Measurements from ENCODE around the gene FCRL6.

The FCRL6 gene

DNA sequence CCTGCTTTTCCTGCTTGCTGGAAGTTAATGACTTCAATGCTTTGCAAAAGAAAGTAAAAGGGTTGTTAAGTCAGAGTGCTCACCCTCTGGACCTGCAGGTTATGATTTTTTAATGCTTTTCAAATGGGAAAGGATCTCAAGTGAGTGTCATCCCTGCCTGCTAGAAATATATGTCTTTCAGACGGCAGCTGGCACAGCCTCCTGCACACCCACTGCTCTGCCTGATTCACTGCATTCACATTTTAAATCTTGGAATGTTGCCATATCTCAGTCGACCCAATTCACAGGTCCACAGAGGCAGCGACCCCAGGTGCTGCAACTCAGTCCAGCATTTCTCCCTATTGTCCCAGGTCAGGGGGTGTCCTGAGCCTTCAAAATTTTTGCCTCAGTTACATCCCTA, 10.7 kb upstream of the FCRL6 start:
- no peak for DNase-seq (ENCODE audit: low read depth, low spot score)
- H3K4me3 ChIP-seq (ENCODE audit: low read length) = no peak overlapping the region

DNA sequence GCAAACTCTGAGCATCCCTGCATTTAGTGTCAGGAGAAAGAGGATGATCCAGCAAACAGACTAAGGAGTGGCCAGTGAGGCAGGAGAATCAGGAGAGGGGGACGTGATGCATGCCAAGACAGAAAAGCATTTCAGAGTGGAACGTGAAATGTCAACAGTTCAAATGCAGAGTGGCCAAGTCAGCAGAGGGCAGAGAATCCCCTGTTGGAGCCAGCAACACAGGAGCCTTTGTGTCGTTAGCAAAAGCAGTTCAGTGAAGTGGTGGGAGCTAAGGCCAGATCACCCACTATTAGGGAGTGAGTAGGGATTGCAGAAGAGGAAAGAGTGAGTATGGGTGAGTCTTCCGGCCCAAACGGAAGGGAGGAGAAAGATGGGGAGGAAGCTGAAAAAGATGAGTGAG, 6.6 kb upstream of the FCRL6 start:
- no peak for DNase-seq (ENCODE audit: low read depth, low spot score)
- H3K4me3 ChIP-seq (ENCODE audit: low read length) = no peak overlapping the region

DNA sequence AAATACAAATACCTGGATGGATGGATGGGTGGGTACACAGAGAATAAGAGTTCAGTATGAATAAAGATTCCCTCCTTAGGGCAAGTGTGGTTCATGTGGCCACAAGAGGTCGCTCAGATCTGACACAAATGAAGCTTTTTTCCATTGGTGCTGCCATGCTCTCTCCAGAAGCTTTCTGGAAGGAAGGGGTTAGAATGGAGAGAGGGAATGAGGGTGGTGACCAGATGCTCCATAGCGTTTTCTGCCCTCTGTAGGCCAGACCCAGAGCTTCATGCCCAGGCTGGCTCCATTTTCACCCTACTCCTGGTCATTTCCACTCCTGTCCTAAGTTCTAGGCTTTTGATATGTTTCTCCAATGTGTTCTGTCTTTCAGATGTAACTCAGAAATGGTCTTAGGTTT, 3.3 kb upstream of the FCRL6 start:
- DNase-seq (ENCODE audit: low read depth, low spot score) = peak; percentile 56
- H3K4me3 ChIP-seq (ENCODE audit: low read length) = no peak overlapping the region

DNA sequence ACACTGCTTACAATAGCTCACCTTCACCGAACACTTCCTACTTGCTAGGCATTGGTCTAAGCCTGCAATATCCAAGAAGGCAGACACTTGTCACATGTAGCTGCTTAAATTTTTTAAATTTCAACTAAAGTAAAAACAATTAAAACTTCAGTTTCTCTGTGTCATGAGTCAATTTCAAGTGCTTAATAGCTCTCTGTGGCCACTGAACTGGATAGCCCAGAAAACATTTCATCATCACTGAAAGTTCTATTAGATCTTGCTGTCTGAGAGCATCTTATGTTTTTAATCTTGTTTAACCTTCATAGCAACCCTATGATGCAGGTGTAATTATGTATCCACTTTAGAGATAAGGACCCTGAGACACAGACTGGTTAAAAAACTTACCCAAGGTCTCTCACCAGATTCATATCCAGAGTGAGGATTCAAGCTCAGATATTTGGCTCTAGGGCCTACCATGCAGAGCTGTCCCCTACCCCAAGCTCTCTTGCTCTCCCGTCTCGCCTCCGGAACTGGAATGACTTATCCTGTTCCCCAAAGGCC, 2.6 kb upstream of the FCRL6 start:
- H3K4me3 ChIP-seq (ENCODE audit: low read length) = no peak overlapping the region
- DNase-seq (ENCODE audit: low read depth, low spot score) = no peak

DNA sequence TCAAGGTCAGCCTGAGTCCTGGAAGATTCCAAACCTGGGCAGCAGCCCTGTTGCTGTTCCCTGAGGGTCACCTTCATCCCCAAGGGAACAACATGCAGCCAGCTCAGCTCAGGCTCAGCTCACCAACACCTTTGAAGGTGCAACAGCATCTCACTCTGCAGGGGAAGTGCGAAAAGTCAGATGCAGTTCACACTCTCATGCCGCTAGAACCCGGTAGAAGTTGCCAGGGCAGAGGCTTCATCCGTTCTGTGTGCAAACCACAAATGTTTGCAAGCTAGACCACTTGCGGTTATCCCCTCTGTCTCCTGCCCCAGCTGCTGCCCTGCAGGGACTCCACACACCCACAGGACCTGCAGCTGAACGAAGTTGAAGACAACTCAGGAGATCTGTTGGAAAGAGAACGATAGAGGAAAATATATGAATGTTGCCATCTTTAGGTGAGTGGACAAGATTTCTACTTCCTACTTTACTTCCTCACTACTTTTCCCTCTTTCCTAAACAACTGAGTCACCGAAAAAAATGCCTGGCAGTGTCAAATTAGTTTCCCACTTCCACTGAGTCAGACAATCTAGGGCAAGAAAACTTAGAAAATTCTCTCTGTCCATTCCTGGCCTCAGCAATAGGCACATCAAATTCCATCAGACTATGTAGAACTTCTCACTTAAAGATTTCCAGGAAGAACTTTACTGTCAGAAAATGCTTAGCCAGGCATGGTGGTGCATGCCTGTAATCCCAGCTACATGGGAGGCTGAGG, 1.8 kb upstream of the FCRL6 start:
- DNase-seq (ENCODE audit: low read depth, low spot score) = peak; percentile 75
- H3K4me3 ChIP-seq (ENCODE audit: low read length) = no peak overlapping the region

DNA sequence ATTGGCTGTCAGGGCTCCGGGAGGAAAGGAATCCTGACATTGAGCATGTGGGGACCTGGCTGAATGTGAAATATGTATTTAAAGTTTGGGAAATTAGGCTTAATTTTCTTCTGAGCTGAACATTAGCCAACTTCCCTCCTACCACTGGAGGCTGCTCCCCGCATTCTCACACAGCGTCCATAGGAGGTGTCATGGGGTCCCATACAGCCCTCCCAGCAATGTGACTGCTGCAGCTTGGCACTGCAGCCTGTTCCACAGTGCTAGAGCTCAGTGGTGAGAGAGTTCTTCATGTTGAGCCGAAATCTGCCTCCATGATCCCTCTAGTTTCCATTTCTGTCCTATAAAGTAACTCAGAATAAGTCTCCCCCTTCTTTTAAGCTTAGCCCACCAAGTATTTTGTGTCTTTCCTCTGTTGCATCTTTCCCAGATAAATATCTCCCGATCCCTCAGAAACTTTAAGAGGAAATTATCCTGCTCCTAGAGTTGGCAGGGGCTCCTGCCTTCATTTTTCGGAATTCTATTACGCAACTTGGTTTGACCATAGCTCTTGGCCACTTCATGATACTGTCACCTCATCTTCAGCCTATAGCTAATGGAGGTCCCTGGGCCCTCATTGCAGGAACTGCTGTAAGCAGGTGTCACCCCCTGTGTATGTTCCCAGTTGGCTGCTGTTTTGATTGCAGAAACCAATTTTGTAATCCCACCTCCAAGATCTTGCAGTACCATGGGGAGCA, 2.0 kb downstream of the FCRL6 start:
- DNase-seq (ENCODE audit: low read depth, low spot score) = no peak
- H3K4me3 ChIP-seq (ENCODE audit: low read length) = no peak overlapping the region

DNA sequence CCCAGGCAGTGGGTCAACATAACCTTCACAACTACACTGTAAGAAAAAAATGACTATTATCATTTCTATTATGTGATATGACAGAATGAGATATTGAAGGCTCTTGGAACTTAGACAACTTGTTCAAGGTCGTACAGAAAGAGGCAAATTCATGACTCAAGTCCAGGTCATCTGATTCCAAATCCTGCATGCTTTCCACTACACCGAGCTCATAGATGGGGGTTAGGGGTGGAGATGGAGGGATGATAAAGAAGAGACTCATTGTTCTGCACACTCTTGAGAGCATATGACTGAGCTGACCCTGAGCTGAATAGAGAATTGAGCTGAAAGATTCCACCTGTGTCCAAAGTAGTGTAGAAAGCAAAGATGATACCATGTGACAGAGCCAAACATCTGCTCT, 2.8 kb downstream of the FCRL6 start:
- no peak for DNase-seq (ENCODE audit: low read depth, low spot score)
- no peak overlapping the region for H3K4me3 ChIP-seq (ENCODE audit: low read length)

DNA sequence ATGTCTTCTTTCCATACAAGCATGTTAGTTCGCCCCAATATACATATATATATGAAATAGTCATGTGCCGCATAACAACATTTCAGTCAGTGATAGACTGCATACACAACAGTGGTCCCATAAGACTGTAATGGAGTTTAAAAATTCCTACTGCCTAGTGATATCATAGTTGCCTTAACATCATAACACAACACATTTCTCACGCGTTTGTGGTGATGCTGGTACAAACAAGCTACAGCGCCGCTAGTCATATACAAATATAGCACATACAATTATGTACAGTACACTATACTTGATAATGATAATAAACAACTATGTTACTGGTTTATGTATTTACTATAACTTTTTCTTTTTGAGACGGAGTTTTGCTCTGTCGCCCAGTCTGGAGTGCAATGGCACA, 13.8 kb downstream of the FCRL6 start:
- no peak for DNase-seq (ENCODE audit: low read depth, low spot score)
- no peak overlapping the region for H3K4me3 ChIP-seq (ENCODE audit: low read length)

DNA sequence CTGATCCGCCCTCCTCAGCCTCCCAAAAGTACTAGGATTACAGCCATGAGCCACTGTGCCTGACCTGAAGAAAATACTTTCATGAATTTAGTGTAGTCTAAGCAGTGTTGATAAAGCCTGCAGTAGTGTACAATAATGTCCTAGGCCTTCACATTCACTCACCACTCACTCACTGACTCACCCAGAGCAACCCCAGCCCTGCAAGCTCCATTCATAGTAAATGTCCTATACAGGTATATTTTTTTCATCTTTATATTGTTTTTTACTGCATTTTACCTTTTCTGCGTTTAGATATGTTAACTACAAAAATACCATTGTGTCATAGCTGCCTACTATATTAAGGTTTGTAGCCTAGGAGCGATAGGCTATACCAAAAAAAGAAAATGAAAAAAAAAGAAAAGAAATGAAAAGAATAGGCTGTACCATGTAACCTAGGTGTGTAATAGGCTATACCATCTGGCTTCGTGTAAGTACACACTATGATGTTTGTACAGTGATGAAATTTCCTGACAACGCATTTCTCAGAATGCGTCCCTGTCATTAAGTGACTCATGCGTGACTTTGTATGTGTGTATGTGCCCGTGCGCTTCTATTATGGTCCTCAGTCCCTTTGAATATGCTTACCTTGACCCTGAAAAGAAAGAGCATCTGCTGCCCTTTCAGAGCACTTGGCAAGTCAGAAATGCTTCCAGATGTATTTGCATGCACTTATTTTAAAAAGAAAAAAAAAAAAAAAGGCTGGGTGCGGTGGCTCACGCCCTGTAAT, 15.3 kb downstream of the FCRL6 start:
- no peak for DNase-seq (ENCODE audit: low read depth, low spot score)
- no peak overlapping the region for H3K4me3 ChIP-seq (ENCODE audit: low read length)

DNA sequence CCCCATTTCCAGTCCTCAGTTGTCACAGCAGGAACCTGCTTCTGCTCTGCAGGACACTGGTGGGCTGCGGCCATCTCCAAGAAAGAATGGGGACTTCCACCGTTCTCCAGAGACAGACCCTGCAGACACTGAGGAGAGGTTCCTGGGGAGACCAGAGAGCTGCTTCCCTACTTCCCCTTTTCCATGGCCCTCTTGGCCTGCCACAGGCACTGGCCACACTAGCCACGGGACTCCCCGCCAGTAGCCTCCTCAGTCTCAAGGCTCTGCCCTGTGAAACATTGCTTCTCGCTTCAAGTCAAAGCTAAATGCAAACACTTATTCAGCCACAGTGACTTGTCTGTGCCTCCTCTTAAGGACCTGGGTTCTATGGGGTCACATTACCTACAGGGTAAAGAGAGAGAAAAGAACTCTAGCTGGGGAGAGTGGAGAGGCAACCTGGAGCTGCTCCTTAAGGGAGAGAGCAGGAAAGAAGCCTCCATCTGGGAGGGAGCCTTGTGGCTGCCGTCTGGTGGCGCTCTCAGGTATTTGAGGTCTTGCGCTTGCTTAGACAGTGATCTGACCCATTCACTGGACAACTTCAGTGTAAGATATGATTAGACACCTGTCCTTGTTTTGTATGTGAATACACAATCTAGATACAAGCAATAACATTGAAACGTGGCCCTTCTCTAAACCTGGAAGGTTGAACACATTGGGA, 19.2 kb downstream of the FCRL6 start:
- DNase-seq (ENCODE audit: low read depth, low spot score) = no peak
- no peak overlapping the region for H3K4me3 ChIP-seq (ENCODE audit: low read length)

DNA sequence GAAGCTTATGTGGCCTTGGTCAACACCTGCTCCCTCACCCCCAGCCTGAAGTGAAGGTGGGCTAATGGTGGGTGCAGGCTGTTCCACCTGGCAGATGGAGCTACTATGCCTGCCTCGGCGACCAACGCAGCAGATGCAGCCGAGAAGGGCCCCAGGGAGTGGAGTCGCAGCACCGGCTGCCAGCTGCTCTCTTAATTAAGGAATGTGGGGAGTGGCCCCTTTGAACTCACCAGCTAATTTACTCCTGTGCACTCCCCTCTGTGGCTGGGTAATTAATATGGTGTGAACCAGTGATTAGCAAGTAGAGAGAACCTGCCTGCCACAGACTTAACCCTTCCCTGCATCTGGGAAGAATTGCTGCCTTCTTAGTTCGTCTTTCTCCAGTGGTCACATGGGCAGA, 21.2 kb downstream of the FCRL6 start:
- no peak overlapping the region for H3K4me3 ChIP-seq (ENCODE audit: low read length)
- peak; percentile 30 for DNase-seq (ENCODE audit: low read depth, low spot score)

DNA sequence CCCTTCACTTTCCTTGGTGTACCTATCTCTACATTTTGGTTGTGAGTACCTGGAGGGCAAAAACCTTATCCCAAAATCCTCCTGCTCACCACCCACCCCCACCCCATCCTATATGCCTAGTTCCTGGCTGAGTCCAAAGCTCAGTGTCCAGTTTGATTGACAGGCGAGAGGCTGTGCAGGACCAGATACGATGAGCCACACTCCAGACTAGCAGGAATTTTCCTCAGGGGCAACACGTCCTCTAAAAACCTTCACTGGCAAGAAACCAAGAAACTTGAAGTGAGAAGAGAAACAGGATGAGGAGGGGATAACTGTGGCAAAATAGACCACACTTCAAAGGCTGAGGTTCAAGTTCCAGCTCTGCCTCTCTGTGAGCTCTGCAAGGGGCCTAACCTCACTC, 23.4 kb downstream of the FCRL6 start:
- DNase-seq (ENCODE audit: low read depth, low spot score) = peak; percentile 42
- no peak overlapping the region for H3K4me3 ChIP-seq (ENCODE audit: low read length)

DNA sequence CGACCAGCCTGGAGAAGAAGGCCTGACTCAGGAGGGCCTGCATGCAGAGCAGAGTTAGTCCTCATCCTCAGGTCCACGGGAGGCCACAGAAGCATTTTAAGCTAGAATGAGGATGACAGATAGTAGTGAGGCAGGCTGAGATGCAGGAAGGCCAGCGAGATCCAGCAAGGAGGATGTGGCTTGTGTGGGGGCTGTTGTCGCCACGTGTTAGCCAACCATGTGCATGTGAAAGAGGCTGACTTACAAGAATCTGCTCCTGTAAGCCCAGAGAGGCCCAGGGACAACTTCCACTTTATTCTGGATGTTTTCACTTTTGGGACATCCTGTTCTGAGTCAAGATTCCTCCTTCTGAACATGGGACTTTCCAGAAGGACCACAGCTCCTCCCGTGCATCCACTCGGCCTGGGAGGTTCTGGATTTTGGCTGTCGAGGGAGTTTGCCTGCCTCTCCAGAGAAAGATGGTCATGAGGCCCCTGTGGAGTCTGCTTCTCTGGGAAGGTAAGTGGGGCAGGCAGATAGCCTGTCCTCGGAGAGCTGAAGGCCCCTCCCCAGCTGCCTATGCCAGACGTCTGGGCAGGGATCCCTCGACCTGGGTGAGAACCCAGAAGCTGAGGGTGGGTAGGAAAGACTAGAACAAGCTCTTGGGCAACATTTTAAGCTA, 24.4 kb downstream of the FCRL6 start, which contains the start of gene SLAMF8:
Gene SLAMF8, plus strand, starts transcription at position 433 of the 661 bp plus-strand sequence. Its CDS starts 26 bp downstream, at position 459.
- DNase-seq (ENCODE audit: low read depth, low spot score) = peak; percentile 72

DNA sequence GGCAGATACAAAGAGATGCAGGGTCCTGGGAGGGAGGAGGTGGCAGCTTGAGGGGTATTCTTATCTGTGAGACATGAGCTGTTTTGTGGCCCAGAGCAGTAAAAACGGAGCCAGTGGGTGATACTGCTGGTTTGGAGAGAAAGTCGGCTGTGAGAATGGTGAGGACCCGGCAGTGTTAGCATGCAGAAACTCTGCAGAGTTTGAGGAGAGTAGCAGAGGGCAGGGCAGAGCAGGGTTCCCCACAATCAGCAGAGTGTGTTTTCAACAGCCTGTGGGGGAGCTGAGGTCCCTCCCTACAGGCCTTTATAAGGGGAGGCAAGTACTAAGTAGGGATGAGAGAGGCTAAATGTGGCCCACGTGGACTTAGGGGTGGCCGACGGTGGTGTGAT, 24.9 kb downstream of the FCRL6 start:
- H3K4me3 ChIP-seq (ENCODE audit: low read length) = no peak overlapping the region

More for the DNA sequence above, 24.4 kb downstream of the FCRL6 start, which contains the start of gene SLAMF8:
- no peak within 1 kb of the TSS for H3K4me3 ChIP-seq (ENCODE audit: low read length)

DNA sequence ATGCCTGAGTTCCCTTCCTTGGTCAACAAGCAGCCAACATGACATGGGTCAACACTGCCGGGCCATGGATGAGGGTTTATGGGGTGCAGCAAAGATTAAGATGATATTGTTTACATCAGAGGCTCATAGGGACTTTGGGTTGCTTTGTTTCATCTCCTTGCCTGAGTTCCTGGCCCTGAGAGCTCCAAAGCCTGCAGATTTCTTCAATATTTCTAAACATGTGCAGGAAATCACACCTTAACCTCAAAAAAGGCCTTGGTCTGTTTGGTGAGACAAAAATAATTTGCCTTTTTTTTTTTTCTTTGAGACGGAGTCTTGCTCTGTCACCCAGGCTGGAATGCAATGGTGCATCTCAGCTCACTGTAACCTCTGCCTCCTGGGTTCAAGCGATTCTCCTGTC, 25.4 kb downstream of the FCRL6 start:
- DNase-seq (ENCODE audit: low read depth, low spot score) = peak; percentile 42
- H3K4me3 ChIP-seq (ENCODE audit: low read length) = no peak overlapping the region

More for the DNA sequence above, 24.9 kb downstream of the FCRL6 start:
- DNase-seq (ENCODE audit: low read depth, low spot score) = no peak

DNA sequence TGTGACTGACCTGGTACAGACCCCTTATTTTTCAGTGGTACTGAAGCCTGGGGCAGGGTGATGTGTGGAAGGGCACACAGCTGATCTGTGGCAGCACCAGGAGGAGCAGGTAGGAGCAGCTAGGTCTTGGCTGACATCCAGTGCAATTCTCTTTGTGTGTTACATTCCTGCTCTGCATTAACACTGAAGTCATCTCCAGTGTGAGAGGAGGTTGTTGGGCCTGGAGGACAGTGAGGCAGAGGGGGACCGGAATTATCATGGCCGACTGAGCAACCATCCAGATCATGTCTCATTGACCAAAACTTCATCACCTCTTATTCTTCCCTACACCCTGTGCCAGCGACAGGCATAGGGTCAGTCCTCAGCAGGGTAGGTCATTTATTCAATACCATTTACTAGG, 26.0 kb downstream of the FCRL6 start:
- no peak overlapping the region for H3K4me3 ChIP-seq (ENCODE audit: low read length)
- no peak for DNase-seq (ENCODE audit: low read depth, low spot score)

DNA sequence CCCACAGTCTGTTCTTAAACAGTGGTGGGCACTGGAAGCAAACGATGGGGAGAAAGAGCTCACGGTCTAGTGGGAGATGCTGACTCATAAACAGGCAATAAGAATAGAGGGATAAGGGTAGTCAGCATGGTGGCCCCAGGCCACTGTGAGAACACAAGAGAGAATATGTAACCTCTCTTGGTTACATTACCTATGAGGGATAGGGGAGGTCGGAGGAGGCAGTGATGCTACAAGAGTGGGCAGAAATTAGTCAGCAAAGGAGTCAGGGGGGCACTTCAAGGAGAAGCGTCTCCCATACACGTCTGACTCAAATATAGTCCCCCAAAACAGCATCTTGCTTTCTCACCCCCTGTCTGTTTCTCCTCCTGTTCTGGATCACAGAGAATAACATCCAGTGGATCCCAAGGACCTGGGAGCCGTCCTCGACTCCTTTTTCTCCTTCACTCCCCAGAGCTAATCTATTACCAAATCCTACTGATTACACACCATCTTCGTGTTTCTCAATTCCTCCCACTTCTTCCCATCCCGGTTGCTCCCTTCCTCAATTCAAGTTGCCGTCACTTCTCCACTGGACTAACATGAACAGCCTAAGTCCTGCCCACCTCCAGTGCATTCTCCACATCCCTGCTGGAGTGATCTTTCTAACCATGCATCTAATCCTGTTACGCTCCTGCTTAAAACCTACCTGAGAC, 26.6 kb downstream of the FCRL6 start:
- H3K4me3 ChIP-seq (ENCODE audit: low read length) = no peak overlapping the region
- DNase-seq (ENCODE audit: low read depth, low spot score) = no peak

DNA sequence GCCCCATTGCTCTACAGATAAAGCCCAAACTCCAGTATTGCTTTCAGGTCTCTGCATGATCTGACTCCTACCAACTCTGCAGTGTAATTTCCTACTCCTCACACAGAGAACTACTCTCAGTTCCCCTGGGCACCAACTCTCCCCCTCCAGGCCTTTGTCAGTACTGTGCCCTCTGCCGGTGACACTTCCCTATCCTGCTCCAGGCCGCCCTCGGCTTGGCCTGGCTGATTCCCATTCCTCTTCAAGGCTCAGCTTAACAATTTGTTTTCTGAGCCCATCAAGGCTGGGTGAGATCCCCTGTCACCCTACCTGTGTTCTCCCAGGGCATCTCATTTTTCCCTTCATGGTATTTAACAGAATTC, 27.1 kb downstream of the FCRL6 start:
- DNase-seq (ENCODE audit: low read depth, low spot score) = no peak
- H3K4me3 ChIP-seq (ENCODE audit: low read length) = no peak overlapping the region

Measured in Jurkat, Clone E6-1 (cell line).